HepG2 (cell line): ENCODE data around the gene CSNK1D. TPM values are rescaled to one million over a fixed set of nuclear protein-coding genes. Genes with fewer than 3 reads are reported as not detected.

Source experiments
- ATAC-seq: fragments of 200-7000 bp; cut with Tn5 transposase; 3 replicates; pipeline ENCODE4 v1.9.1; 2020; ENCODE audit warnings: mild to moderate bottlenecking, moderate library complexity
- BruUV-seq: library from RNA; stranded (reverse); fragments of 400-500 nt; replicated peaks from 2 replicates; lab custom pipeline; 2021; lab: Mats Ljungman, UMichigan
- CTCF ChIA-PET: fragments of 300-600 bp; formaldehyde crosslinking; extraction: SDS; loops from one replicate; lab custom pipeline; 2021; ENCODE audit warnings: low total read pairs, inconsistent platforms, low intra/inter-chr PET ratio; lab: Yijun Ruan, JAX
- POLR2A ChIA-PET: fragments of 350-600 bp; sonication (Branson Sonifier 250); formaldehyde crosslinking; loops from one replicate; lab custom pipeline; 2020; ENCODE audit warnings: antibody characterized with exemption, inconsistent platforms; lab: Yijun Ruan, JAX
- DNase-seq: peaks from one replicate; pipeline ENCODE4 v3.0.0-alpha.2; 2015; ENCODE audit warnings: low spot score
- FAIRE-seq: peaks from 3 replicates; lab custom pipeline; 2011; peaks lifted over from hg19 to GRCh38; lab: Jason Lieb, UNC
- H2AFZ ChIP-seq: one replicate; pipeline ENCODE4 v1.6.1; 2011; ENCODE audit warnings: low read length, inconsistent platforms
- H3K27ac ChIP-seq: fragments of 300-600 bp; 3 replicates; pipeline ENCODE4 v1.8.0; 2011; ENCODE audit warnings: mixed run types, mild to moderate bottlenecking, mixed read lengths, low read length, inconsistent platforms; ENCODE audit not compliant: insufficient read depth; ENCODE audit errors: extremely low read length
- H3K27me3 ChIP-seq, 2 experiments: fragments of 200-600 bp in 1 of 2; 2 replicates in 1 of 2; 3 replicates in 1 of 2; pipeline versions ENCODE4 v1.6.0 to v1.8.0; 2011; ENCODE audit warnings: low read length in 2 of 2, mild to moderate bottlenecking in 2 of 2, moderate library complexity in 2 of 2, inconsistent platforms in 1 of 2; ENCODE audit not compliant: insufficient read depth in 2 of 2, control insufficient read depth in 1 of 2
- H3K36me3 ChIP-seq, 2 experiments: fragments of 200-600 bp in 1 of 2; replicated peaks in 1 of 2; 2 replicates in 1 of 2; 3 replicates in 1 of 2; pipeline versions ENCODE4 v1.5.1 to v1.8.0; 2011; ENCODE audit warnings: low read length in 2 of 2, inconsistent platforms in 1 of 2; ENCODE audit not compliant: insufficient read depth in 2 of 2, control insufficient read depth in 1 of 2
- H3K4me1 ChIP-seq: 2 replicates; pipeline ENCODE4 v1.5.1; 2012; ENCODE audit warnings: low read length, inconsistent platforms; ENCODE audit not compliant: insufficient read depth
- H3K4me2 ChIP-seq: 2 replicates; pipeline ENCODE4 v1.6.0; 2011; ENCODE audit warnings: low read depth, low read length, inconsistent platforms
- H3K4me3 ChIP-seq, 3 experiments: fragments of 200-600 bp in 1 of 3; sonication (generic), shearing (Covaris generic) in 1 of 3; replicated peaks in 1 of 3; 2 replicates each; pipeline ENCODE4 v1.5.1; 2011 to 2016; ENCODE audit warnings: low read length in 3 of 3, inconsistent platforms in 2 of 3, low read depth in 2 of 3, mild to moderate bottlenecking in 2 of 3, control low read depth in 1 of 3, mixed read lengths in 1 of 3; ENCODE audit not compliant: insufficient read depth in 1 of 3
- H3K79me2 ChIP-seq: one replicate; pipeline ENCODE4 v1.6.1; 2011; ENCODE audit warnings: low read length, inconsistent platforms; ENCODE audit not compliant: insufficient read depth
- H3K9ac ChIP-seq: 2 replicates; pipeline ENCODE4 v1.6.0; 2011; ENCODE audit warnings: mild to moderate bottlenecking, low read depth, low read length, inconsistent platforms; ENCODE audit not compliant: insufficient read depth
- H3K9me3 ChIP-seq: 2 replicates; pipeline ENCODE4 v1.5.1; 2012; ENCODE audit warnings: mild to moderate bottlenecking, low read length
- H4K20me1 ChIP-seq: 2 replicates; pipeline ENCODE4 v1.6.0; 2011; ENCODE audit warnings: inconsistent platforms, mild to moderate bottlenecking, low read length, moderate library complexity; ENCODE audit not compliant: insufficient read depth
- FOXJ3 ChIP-seq: sonication (generic); formaldehyde crosslinking; IDR thresholded peaks from 2 replicates; pipeline ENCODE4 v1.4.0; 2020; ENCODE audit warnings: missing genetic modification reagents, mild to moderate bottlenecking, borderline replicate concordance
- KDM5B ChIP-seq: sonication (generic); formaldehyde crosslinking; IDR thresholded peaks from 2 replicates; pipeline ENCODE4 v1.4.0; 2020; ENCODE audit warnings: missing genetic modification reagents, mild to moderate bottlenecking, borderline replicate concordance
- MED1 ChIP-seq: sonication (generic); formaldehyde crosslinking; IDR thresholded peaks from 2 replicates; pipeline ENCODE4 v1.4.0; 2020; ENCODE audit warnings: missing genetic modification reagents
- NFE2 ChIP-seq: sonication (generic); formaldehyde crosslinking; IDR thresholded peaks from 2 replicates; pipeline ENCODE4 v1.4.0; 2020; ENCODE audit warnings: missing genetic modification reagents
- NR2F2 ChIP-seq: IDR thresholded peaks from 2 replicates; pipeline ENCODE4 v1.6.1; 2012; ENCODE audit warnings: low read depth, inconsistent platforms, borderline replicate concordance
- ONECUT2 ChIP-seq: sonication (generic); formaldehyde crosslinking; IDR thresholded peaks from 2 replicates; pipeline ENCODE4 v1.4.0; 2020; ENCODE audit warnings: missing genetic modification reagents
- POLR2AphosphoS5 ChIP-seq: IDR thresholded peaks from 2 replicates; pipeline ENCODE4 v1.6.1; 2012; ENCODE audit warnings: low read depth, low read length
- PRPF4 ChIP-seq: fragments of 200-400 bp; formaldehyde crosslinking; IDR thresholded peaks from 2 replicates; pipeline ENCODE4 v1.6.1; 2016; ENCODE audit warnings: low read length, low read depth; ENCODE audit not compliant: poor library complexity, severe bottlenecking
- SMC3 ChIP-seq: IDR thresholded peaks from 2 replicates; pipeline ENCODE4 v1.6.1; 2011; ENCODE audit warnings: low read length, improper control_type of control experiment
- ZFY ChIP-seq: sonication (generic); formaldehyde crosslinking; IDR thresholded peaks from 2 replicates; pipeline ENCODE4 v1.4.0; 2020; ENCODE audit warnings: missing genetic modification reagents
- ZNF143 ChIP-seq: sonication (generic); formaldehyde crosslinking; IDR thresholded peaks from 2 replicates; pipeline ENCODE4 v1.4.0; 2020; ENCODE audit warnings: missing genetic modification reagents
- ZNF263 ChIP-seq: sonication (generic); formaldehyde crosslinking; IDR thresholded peaks from 2 replicates; pipeline ENCODE4 v1.4.0; 2020; ENCODE audit warnings: missing genetic modification reagents
- ZNF510 ChIP-seq: sonication (generic); formaldehyde crosslinking; IDR thresholded peaks from 2 replicates; pipeline ENCODE4 v1.4.0; 2020; ENCODE audit warnings: low read depth, mild to moderate bottlenecking, missing genetic modification reagents
- ZNF543 ChIP-seq: sonication (generic); formaldehyde crosslinking; IDR thresholded peaks from 2 replicates; pipeline ENCODE4 v1.4.0; 2020; ENCODE audit warnings: mild to moderate bottlenecking, missing genetic modification reagents
- ZNF569 ChIP-seq: sonication (generic); formaldehyde crosslinking; IDR thresholded peaks from 2 replicates; pipeline ENCODE4 v1.5.0; 2020; ENCODE audit warnings: mild to moderate bottlenecking, missing genetic modification reagents, moderate library complexity, borderline replicate concordance
- ZNF746 ChIP-seq: sonication (generic); formaldehyde crosslinking; IDR thresholded peaks from 2 replicates; pipeline ENCODE4 v1.8.0; 2022; ENCODE audit warnings: mild to moderate bottlenecking, missing genetic modification reagents
- ZNF772 ChIP-seq: sonication (generic); formaldehyde crosslinking; IDR thresholded peaks from 2 replicates; pipeline ENCODE4 v1.5.0; 2020; ENCODE audit warnings: mild to moderate bottlenecking, missing genetic modification reagents
- WGBS: methylation state at CpG from one replicate; pipeline ENCODE4 v1.1.6; 2017; ENCODE audit warnings: low lambda C conversion rate; 5-methylcytosine and 5-hydroxymethylcytosine counted together
- in situ Hi-C: cut with HindIII; loops from 2 replicates; pipeline ENCODE4 v1.10.0; 2017; ENCODE audit warnings: low pct_unique_long_range_greater_than_20kb; ENCODE audit not compliant: extremely low pct_ligation_motif_present
- intact Hi-C: fragments of 100-400 bp; cut with micrococcal nuclease; formaldehyde crosslinking; loops from one replicate; pipeline ENCODE4 v1.10.0; 2022; ENCODE audit not compliant: unreplicated experiment
- polyA plus RNA-seq, 8 experiments: library from polyadenylated mRNA; depleted of rRNA in 3 of 8; stranded (reverse) in 7 of 8; unstranded in 1 of 8; fragments of >200 nt; fragmentation: Illumina TruSeq in 4 of 8; extraction: Trizol in 4 of 8; gene quantifications; 2 replicates each; pipeline versions ENCODE4 v1.2.1 to v1.2.3, GENCODE V29; 2011 to 2016; ENCODE audit warnings: low read depth in 4 of 8, missing spikeins in 1 of 8, mixed read lengths in 1 of 8; ENCODE audit not compliant: insufficient read depth in 1 of 8
- total RNA-seq, 5 experiments: library from RNA; depleted of rRNA; stranded (reverse); fragments of >200 nt; fragmentation: Illumina TruSeq; extraction: Trizol; gene quantifications; 2 replicates each; pipeline ENCODE4 v1.2.3, GENCODE V29; 2016; ENCODE audit warnings: low read depth in 1 of 5
- TF ChIP-seq, protein P1 (sequence below), 2 experiments: sonication (generic) in 1 of 2; formaldehyde crosslinking in 1 of 2; IDR thresholded peaks; 2 replicates each; pipeline versions ENCODE4 v1.5.1 to v1.6.1; 2011 to 2020; ENCODE audit warnings: borderline replicate concordance in 1 of 2, low read depth in 1 of 2, low read length in 1 of 2, mild to moderate bottlenecking in 1 of 2, missing genetic modification reagents in 1 of 2, moderate library complexity in 1 of 2
- TF ChIP-seq, protein P2 (sequence below): sonication (generic); formaldehyde crosslinking; IDR thresholded peaks from 2 replicates; pipeline ENCODE4 v1.9.0; 2021; ENCODE audit warnings: missing genetic modification reagents, borderline replicate concordance

Gene CSNK1D
- total and polyA plus RNA-seq, 2 of the 13 experiments (the other 11 are each of a cell fraction or from before 2014, with no cell fraction given), result 31.5 to 128 TPM

DNA sequence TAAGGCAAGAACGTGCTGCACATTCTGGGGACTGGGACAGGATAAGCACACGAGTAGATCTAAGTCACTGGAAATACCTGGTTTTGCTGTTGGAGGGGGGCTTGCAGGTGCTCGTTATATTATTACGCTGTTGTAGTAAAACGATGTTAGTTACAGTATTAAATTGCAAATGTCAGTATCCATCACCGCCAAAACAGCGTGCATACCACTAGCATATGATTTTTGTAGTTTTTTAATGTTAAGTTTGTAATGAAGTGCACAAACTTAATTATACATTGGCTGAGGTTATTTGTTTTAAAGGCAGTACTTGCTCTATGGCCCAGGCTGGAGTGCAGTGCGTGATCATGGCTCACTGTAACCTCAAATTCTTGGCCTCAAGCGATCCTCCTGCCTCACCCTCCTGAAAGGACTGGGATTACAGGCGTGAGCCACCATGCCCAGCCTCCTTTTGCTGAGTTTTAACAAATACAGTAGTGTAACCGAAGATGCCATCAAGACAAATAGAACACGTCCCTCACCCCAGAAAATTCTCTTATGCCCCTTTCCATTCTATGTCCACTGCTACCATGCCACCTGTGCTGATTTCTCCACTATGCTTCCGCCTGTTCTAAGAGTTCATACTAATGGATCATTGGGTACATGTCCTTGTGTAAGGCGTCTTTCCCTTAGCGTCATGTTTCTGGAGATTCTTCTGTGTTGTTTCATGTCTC is 20.7 kb upstream of the CSNK1D start:
- TSS peak; percentile 58 for BruUV-seq
- ChIA-PET POLR2A (interaction anchor here (0.6 to 12.8 kb wide), 12 partner anchors 10 to 227 kb away, joined by 4 to 270 read pairs (median 64); partner anchors contain the start of genes CD7, CSNK1D and SECTM1), CTCF (no interaction called here)
- in situ Hi-C loops (no loop called here), intact Hi-C loops (no loop called here)
- Histone ChIP-seq H3K79me2 (peaks cover 5% of the 10 kb centered on the region), H2AFZ (no peak overlapping the region), H3K4me3 (peak overlapping the region in 1 of 3 experiments; percentile 59; a peak in 2 of 6 replicates), H3K9ac (peak overlapping the region; percentile 27), H3K4me2 (peak overlapping the region; percentile 99), H3K27me3 (no peaks in the 10 kb centered on the region), H3K9me3 (no peaks in the 10 kb centered on the region), H4K20me1 (no peaks in the 10 kb centered on the region), H3K4me1 (peaks cover 88% of the 10 kb centered on the region), H3K36me3 (no peaks in the 10 kb centered on the region), H3K27ac (peak overlapping the region; percentile 79)
- DNase-seq, result no peak
- no peak for FAIRE-seq
- WGBS, result 53% methylated on average over 15 of the region's 15 CpGs
- ATAC-seq, result no peak
- TF ChIP-seq MED1 (CRISPR knock-in tag) (peak; percentile 12; the same call in 1 of the 2 replicates), ZNF143 (CRISPR knock-in tag) (no peak), ZNF772 (peak; percentile 57; the same call in 1 of the 2 replicates), KDM5B (CRISPR knock-in tag) (no peak), NR2F2 (no peak), ZFY (peak; percentile 32; the same call in 1 of the 2 replicates), ZNF543 (CRISPR knock-in tag) (no peak), ZNF263 (0 out of 2 replicates have a peak, but pooled peaks have one; percentile 11), ZNF746 (CRISPR knock-in tag) (no peak), NFE2 (CRISPR knock-in tag) (no peak), POLR2AphosphoS5 (peak; percentile 45; the same call in 1 of the 2 replicates), ZNF510 (CRISPR knock-in tag) (0 out of 2 replicates have a peak, but pooled peaks have one; percentile 47), PRPF4 (no peak), SMC3 (no peak), FOXJ3 (CRISPR knock-in tag) (0 out of 2 replicates have a peak, but pooled peaks have one; percentile 5), ZNF569 (CRISPR knock-in tag) (0 out of 2 replicates have a peak, but pooled peaks have one; percentile 46), ONECUT2 (no peak)
- TF ChIP-seq, protein P1, sequence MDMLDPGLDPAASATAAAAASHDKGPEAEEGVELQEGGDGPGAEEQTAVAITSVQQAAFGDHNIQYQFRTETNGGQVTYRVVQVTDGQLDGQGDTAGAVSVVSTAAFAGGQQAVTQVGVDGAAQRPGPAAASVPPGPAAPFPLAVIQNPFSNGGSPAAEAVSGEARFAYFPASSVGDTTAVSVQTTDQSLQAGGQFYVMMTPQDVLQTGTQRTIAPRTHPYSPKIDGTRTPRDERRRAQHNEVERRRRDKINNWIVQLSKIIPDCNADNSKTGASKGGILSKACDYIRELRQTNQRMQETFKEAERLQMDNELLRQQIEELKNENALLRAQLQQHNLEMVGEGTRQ (IDR thresholded peaks at IDR 0.05; ENCODE audit: low read depth, low read length), result no peak
- TF ChIP-seq, protein P1 (CRISPR knock-in tag; IDR thresholded peaks at IDR 0.05; ENCODE audit: borderline replicate concordance), result no peak
- TF ChIP-seq, protein P2, sequence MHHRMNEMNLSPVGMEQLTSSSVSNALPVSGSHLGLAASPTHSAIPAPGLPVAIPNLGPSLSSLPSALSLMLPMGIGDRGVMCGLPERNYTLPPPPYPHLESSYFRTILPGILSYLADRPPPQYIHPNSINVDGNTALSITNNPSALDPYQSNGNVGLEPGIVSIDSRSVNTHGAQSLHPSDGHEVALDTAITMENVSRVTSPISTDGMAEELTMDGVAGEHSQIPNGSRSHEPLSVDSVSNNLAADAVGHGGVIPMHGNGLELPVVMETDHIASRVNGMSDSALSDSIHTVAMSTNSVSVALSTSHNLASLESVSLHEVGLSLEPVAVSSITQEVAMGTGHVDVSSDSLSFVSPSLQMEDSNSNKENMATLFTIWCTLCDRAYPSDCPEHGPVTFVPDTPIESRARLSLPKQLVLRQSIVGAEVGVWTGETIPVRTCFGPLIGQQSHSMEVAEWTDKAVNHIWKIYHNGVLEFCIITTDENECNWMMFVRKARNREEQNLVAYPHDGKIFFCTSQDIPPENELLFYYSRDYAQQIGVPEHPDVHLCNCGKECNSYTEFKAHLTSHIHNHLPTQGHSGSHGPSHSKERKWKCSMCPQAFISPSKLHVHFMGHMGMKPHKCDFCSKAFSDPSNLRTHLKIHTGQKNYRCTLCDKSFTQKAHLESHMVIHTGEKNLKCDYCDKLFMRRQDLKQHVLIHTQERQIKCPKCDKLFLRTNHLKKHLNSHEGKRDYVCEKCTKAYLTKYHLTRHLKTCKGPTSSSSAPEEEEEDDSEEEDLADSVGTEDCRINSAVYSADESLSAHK (CRISPR knock-in tag), result no peak
